Gastrocnemius medialis (tissue), 4 donors: ENCODE results near the gene TMEM54. TPM values are rescaled to one million over a fixed set of nuclear protein-coding genes. Genes with fewer than 3 reads are reported as not detected.

Experiments used
- ATAC-seq, 2 donors: fragments of 150-250 bp; one replicate each; pipeline ENCODE4 v1.9.1; 2016
- DNase-seq, 2 donors: peaks; one replicate each; pipeline ENCODE4 v3.0.0-alpha.2; 2019
- H3K27ac ChIP-seq, 4 donors: fragments of 200-600 bp; sonication (generic); 1 replicate in 1 of 4; 2 replicates in 3 of 4; pipeline ENCODE4 v1.5.1; 2016 to 2018; ENCODE audit warnings: mild to moderate bottlenecking in 2 of 4, moderate library complexity in 1 of 4
- H3K27me3 ChIP-seq, 3 donors: fragments of 200-600 bp; sonication (generic) in 2 of 3; 1 replicate in 1 of 3; 2 replicates in 2 of 3; pipeline versions ENCODE4 v1.5.1 to v1.6.0; 2016 to 2019; ENCODE audit warnings: mild to moderate bottlenecking in 1 of 3, moderate library complexity in 1 of 3
- H3K36me3 ChIP-seq, 2 donors: fragments of 200-600 bp; sonication (generic) in 1 of 2; one replicate each; pipeline ENCODE4 v1.5.1; 2017 to 2018
- H3K4me1 ChIP-seq, 2 donors: fragments of 200-600 bp; sonication (generic) in 1 of 2; one replicate each; pipeline ENCODE4 v1.5.1; 2016 to 2017; ENCODE audit warnings: mild to moderate bottlenecking in 2 of 2
- H3K4me3 ChIP-seq, 4 donors: fragments of 200-600 bp; sonication (generic) in 3 of 4; 1 replicate in 1 of 4; 2 replicates in 3 of 4; pipeline ENCODE4 v1.5.1; 2016 to 2019; ENCODE audit warnings: mild to moderate bottlenecking in 2 of 4
- H3K9me3 ChIP-seq, 3 donors: fragments of 200-600 bp; sonication (generic) in 2 of 3; 1 replicate in 1 of 3; 2 replicates in 2 of 3; pipeline ENCODE4 v1.5.1; 2016 to 2019
- POLR2A ChIP-seq, 2 donors: fragments of 450-650 bp; IDR thresholded peaks; one replicate each; pipeline ENCODE4 v1.6.1; 2017; ENCODE audit warnings: antibody characterized with exemption in 2 of 2, mild to moderate bottlenecking in 2 of 2, moderate library complexity in 2 of 2
- in situ Hi-C, 4 donors: fragments of 200-750 bp; cut with MboI; loops; one replicate each; pipeline versions ENCODE4 v1.15.0 to v1.8.0; 2017; ENCODE audit warnings: low sequenced_read_pairs in 4 of 4
- intact Hi-C: fragments of 100-400 bp; cut with DNase I; formaldehyde crosslinking; loops from one replicate; pipeline ENCODE4 v1.15.1; 2023; ENCODE audit warnings: low total_unique reads
- total RNA-seq, 4 donors: library from RNA; depleted of rRNA; stranded (reverse); fragments of >200 nt; gene quantifications; one replicate each; pipeline versions ENCODE4 v1.1.0 to v1.2.3, GENCODE V29; 2016
- TF ChIP-seq, protein P1 (sequence below), 5 experiments: fragments of 450-650 bp in 3 of 5; fragments of 200-600 bp in 2 of 5; sonication (generic) in 2 of 5; IDR thresholded peaks in 4 of 5; conservative IDR thresholded peaks in 1 of 5; 1 replicate in 4 of 5; 2 replicates in 1 of 5; pipeline ENCODE4 v1.5.1; 2016 to 2019; ENCODE audit warnings: antibody characterized with exemption in 5 of 5, mild to moderate bottlenecking in 3 of 5, moderate library complexity in 3 of 5

Gene TMEM54
- total RNA-seq, 4 donors from 2014 or later, result 4.0 to 7.0 (median 4.8) TPM

DNA sequence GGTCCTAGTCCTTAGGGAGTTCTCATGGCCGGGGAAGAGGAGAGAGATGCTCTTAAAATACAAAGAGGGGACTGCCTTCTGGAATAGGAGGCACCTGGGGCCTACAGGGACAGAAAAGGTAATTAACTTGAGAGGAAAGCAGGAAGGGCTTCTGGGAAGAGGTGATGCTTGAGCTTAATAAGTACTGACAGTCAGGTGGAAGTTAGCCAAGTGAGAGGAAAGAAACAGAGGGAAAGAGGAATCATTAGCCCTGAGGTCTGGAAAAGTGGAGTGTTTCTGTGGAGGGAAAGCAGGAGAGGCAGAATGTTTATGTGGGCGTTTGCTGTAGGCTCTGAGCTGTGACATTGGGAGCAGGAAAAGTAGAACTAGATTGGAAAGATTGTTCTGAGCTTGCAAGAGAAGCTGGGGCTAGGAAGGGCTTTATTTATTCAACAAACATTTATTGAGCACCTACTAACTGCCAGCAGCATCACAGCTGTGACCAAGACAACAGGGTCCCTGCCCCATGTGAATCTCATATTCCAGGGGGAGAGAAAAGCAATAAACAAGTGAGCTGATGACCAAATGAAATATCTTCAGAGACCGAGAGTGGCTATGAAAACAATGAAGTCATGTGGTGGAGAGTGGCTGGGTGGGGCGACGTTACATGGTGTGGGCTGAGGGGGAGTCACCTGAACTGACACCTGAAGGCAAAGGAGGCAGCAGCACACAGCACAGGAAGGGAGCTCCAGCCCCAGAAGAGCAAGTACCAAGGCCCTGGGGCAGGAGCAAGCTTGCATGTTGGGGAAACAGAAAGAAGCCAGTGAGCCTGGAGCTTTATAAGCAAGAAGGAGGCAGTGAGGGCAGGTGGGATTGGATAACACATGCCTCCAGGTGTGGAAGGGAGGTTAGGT is 26.1 kb downstream of the TMEM54 start:
- intact Hi-C loops, result no loop called here
- TF ChIP-seq, protein P1, sequence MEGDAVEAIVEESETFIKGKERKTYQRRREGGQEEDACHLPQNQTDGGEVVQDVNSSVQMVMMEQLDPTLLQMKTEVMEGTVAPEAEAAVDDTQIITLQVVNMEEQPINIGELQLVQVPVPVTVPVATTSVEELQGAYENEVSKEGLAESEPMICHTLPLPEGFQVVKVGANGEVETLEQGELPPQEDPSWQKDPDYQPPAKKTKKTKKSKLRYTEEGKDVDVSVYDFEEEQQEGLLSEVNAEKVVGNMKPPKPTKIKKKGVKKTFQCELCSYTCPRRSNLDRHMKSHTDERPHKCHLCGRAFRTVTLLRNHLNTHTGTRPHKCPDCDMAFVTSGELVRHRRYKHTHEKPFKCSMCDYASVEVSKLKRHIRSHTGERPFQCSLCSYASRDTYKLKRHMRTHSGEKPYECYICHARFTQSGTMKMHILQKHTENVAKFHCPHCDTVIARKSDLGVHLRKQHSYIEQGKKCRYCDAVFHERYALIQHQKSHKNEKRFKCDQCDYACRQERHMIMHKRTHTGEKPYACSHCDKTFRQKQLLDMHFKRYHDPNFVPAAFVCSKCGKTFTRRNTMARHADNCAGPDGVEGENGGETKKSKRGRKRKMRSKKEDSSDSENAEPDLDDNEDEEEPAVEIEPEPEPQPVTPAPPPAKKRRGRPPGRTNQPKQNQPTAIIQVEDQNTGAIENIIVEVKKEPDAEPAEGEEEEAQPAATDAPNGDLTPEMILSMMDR (IDR thresholded peaks at IDR 0.05 in 4 of 5, conservative IDR thresholded peaks at IDR 0.05 in 1 of 5), result no peak
- no peak for TF ChIP-seq POLR2A (IDR thresholded peaks at IDR 0.05)
- Histone ChIP-seq H3K27ac (no peak overlapping the region), H3K4me3 (no peak overlapping the region), H3K4me1 (peaks cover 8 to 23% of the 10 kb centered on the region in 2 donors), H3K9me3 (no peaks in the 10 kb centered on the region), H3K27me3 (no peaks in the 10 kb centered on the region), H3K36me3 (no peaks in the 10 kb centered on the region)
- DNase-seq, result no peak
- no peak for ATAC-seq
- in situ Hi-C loops, result no loop called here

DNA sequence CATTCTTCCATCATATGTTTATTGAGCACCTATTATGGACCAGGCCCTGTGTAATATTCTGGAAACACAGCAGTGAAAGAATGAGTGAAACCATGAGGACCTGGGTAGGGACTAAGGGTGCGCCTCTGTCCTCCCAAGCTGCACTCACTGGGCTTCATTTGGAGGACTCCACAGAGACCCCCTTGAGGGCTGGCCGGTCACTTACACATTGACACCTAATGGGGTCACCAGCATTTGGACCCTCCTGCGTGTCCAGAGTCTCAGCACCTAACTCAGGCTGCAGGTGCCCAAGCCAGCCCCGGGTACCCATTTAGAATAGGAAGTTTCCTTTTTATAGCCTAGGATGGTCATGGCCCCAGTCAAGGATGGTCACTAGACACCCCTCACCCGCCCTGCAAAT is 27.7 kb downstream of the TMEM54 start:
- Histone ChIP-seq H3K27me3 (no peaks in the 10 kb centered on the region), H3K27ac (no peak overlapping the region), H3K4me3 (no peak overlapping the region), H3K9me3 (no peaks in the 10 kb centered on the region), H3K4me1 (peaks cover 14 to 33% of the 10 kb centered on the region in 2 donors), H3K36me3 (no peaks in the 10 kb centered on the region)
- intact Hi-C loops (no loop called here), in situ Hi-C loops (no loop called here)
- DNase-seq, result no peak
- ATAC-seq, result no peak
- TF ChIP-seq, protein P1 (IDR thresholded peaks at IDR 0.05 in 4 of 5, conservative IDR thresholded peaks at IDR 0.05 in 1 of 5), result no peak
- no peak for TF ChIP-seq POLR2A (IDR thresholded peaks at IDR 0.05)

DNA sequence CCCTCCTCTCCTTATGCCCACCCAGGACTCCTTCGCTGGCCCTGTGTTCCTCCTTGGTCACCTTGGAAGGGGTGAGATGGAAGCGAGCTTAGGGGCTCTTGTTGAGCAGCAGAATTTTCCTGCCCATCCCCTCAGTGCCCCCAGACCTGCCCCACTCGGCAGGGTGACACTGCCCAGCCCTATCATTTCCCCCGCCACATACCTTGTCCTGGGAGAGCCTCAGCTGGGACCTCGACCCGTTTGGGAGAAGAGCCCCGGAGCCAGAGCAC is 29.1 kb downstream of the TMEM54 start:
- Histone ChIP-seq H3K27ac (no peak overlapping the region), H3K36me3 (no peaks in the 10 kb centered on the region), H3K27me3 (no peaks in the 10 kb centered on the region), H3K4me3 (peak overlapping the region in 2 of 4 donors; percentile 10 to 19), H3K4me1 (peaks cover 14 to 30% of the 10 kb centered on the region in 2 donors), H3K9me3 (no peaks in the 10 kb centered on the region)
- in situ Hi-C loops, result no loop called here
- no peak for DNase-seq
- TF ChIP-seq, protein P1 (IDR thresholded peaks at IDR 0.05 in 4 of 5, conservative IDR thresholded peaks at IDR 0.05 in 1 of 5), result no peak
- TF ChIP-seq POLR2A (IDR thresholded peaks at IDR 0.05), result no peak
- intact Hi-C loops, result loop anchor here (1.0 kb wide), 1 partner anchor 160 kb away; no protein-coding TSS in a partner anchor
- no peak for ATAC-seq

DNA sequence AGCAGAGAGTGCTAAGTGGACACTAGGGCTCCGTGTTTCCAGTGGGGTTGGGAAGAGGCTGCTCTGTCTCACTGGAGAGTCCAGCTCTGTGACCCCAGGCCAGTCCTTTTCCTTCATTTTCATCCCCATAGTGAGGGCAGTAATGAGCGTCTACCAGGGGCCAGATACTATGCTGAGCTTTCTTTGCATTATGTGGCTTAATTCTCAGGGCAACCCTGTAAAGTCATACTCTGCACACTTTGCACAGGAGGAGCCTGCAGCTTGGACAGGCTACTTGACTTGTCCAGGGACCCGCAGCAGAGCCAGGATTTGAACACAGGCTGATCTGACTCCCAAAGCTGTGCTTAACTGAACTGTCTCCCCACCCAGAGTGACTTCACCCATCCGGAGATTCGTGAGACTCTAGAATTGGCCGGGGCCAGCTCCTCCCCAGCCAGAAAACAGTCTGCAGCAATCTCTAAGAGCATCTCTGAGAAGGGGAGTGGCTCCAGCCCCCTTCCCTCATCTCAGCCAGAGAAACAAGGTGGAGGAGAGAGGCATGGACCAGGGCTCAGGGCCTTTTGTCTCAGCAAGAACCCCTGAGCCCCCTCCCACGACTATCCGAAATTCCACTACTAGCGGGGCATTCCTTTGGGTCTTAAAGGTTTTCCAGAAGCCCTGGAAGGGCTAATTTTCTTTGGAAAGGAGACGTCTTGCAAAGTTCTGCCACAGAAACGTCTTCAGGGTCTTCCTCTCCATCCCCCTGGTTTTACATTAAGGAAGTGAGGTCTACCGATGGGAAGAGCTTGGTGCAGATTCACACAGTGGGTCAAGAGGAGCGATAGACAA is 29.6 kb downstream of the TMEM54 start:
- in situ Hi-C loops (no loop called here), intact Hi-C loops (loop anchor here (1.0 kb wide), 1 partner anchor 159 kb away; no protein-coding TSS in a partner anchor)
- Histone ChIP-seq H3K27ac (peak overlapping the region; percentile 36 to 68 (median 46)), H3K36me3 (no peaks in the 10 kb centered on the region), H3K4me1 (peaks cover 11 to 30% of the 10 kb centered on the region in 2 donors), H3K4me3 (peak overlapping the region; percentile 55 to 66 (median 56)), H3K27me3 (no peaks in the 10 kb centered on the region), H3K9me3 (no peaks in the 10 kb centered on the region)
- TF ChIP-seq POLR2A (IDR thresholded peaks at IDR 0.05), result no peak
- TF ChIP-seq, protein P1 (IDR thresholded peaks at IDR 0.05 in 4 of 5, conservative IDR thresholded peaks at IDR 0.05 in 1 of 5), result no peak
- peak; percentile 18 to 19 for ATAC-seq
- DNase-seq, result peak in 1 of 2 donors; percentile 29
